Naive B cell (primary cell): ENCODE measurements around the gene RAPGEF3. TPM values are rescaled to one million over a fixed set of nuclear protein-coding genes. Genes with fewer than 3 reads are reported as not detected.
A peak's percentile ranks its signal among the peaks of the same experiment; 100 is the strongest.

Source experiments
- ATAC-seq, 2 donors: fragments of 150-1000 bp; cut with Tn5 transposase; 2 replicates each; pipeline ENCODE4 v1.10.0; 2021; ENCODE audit warnings: low read depth in 2 of 2, mild to moderate bottlenecking in 2 of 2, moderate library complexity in 2 of 2
- DNase-seq: peaks from one replicate; pipeline ENCODE4 v3.0.0; 2022
- H3K27ac Mint-ChIP-seq, 6 donors: one replicate each; pipeline ENCODE4 v1.8.0; 2020 to 2022; ENCODE audit warnings: mild to moderate bottlenecking in 6 of 6, mixed read lengths in 6 of 6, moderate library complexity in 5 of 6, inconsistent platforms in 2 of 6
- H3K27me3 Mint-ChIP-seq, 3 donors: one replicate each; pipeline ENCODE4 v1.8.0; 2021 to 2022; ENCODE audit warnings: mixed read lengths in 3 of 3, mild to moderate bottlenecking in 1 of 3
- H3K36me3 Mint-ChIP-seq, 2 donors: one replicate each; pipeline ENCODE4 v1.8.0; 2020 to 2022; ENCODE audit warnings: mixed read lengths in 2 of 2, inconsistent platforms in 1 of 2, mild to moderate bottlenecking in 1 of 2
- H3K4me1 Mint-ChIP-seq, 3 donors: one replicate each; pipeline ENCODE4 v1.8.0; 2020 to 2022; ENCODE audit warnings: mixed read lengths in 3 of 3, inconsistent platforms in 1 of 3, mild to moderate bottlenecking in 1 of 3, moderate library complexity in 1 of 3
- H3K4me3 Mint-ChIP-seq, 8 donors: one replicate each; pipeline ENCODE4 v1.8.0; 2020 to 2022; ENCODE audit warnings: mild to moderate bottlenecking in 8 of 8, mixed read lengths in 8 of 8, moderate library complexity in 8 of 8, inconsistent platforms in 2 of 8
- H3K9me3 Mint-ChIP-seq, 7 donors: one replicate each; pipeline ENCODE4 v1.8.0; 2020 to 2022; ENCODE audit warnings: mixed read lengths in 7 of 7, mild to moderate bottlenecking in 5 of 7, inconsistent platforms in 2 of 7, moderate library complexity in 1 of 7
- polyA plus RNA-seq, 6 donors: library from polyadenylated mRNA; unstranded; fragments of 300-500 nt; fragmentation: Illumina TruSeq; gene quantifications; one replicate each; pipeline ENCODE4 v1.2.3, GENCODE V29; 2021; ENCODE audit warnings: low read depth in 6 of 6

Gene RAPGEF3
- polyA plus RNA-seq, 6 donors from 2014 or later: 0.39 to 2.6 (median 0.52) TPM; not detected in 1

GRCh38 chr12:47718531-47718930, 40.1 kb downstream of the RAPGEF3 start:
- peaks cover 23 to 41% (median 32%) of the 10 kb centered on the region in 3 donors for H3K4me1 Mint-ChIP-seq
- ATAC-seq (no peak), DNase-seq (no peak)
- H3K27ac Mint-ChIP-seq: no peak overlapping the region
- H3K4me3 Mint-ChIP-seq: no peak overlapping the region
- H3K9me3 Mint-ChIP-seq: no peaks in the 10 kb centered on the region
- peaks cover 0 to 5% of the 10 kb centered on the region in 2 donors for H3K36me3 Mint-ChIP-seq
- peaks cover 0 to 3% (median 0%) of the 10 kb centered on the region in 3 donors for H3K27me3 Mint-ChIP-seq

- peak; percentile 49 for DNase-seq
- peak; percentile 72 to 73 for ATAC-seq
- no peaks in the 10 kb centered on the region for H3K9me3 Mint-ChIP-seq
- H3K4me1 Mint-ChIP-seq: peaks cover 21 to 38% (median 32%) of the 10 kb centered on the region in 3 donors
- peak overlapping the region in 7 of 8 donors; percentile 20 to 78 (median 39) for H3K4me3 Mint-ChIP-seq
- H3K27ac Mint-ChIP-seq: peak overlapping the region; percentile 25 to 95 (median 88)
- H3K36me3 Mint-ChIP-seq: no peaks in the 10 kb centered on the region
- no peaks in the 10 kb centered on the region for H3K27me3 Mint-ChIP-seq
Measured at GRCh38 chr12:47717443-47718193, 41.1 kb downstream of the RAPGEF3 start.

GRCh38 chr12:47717046-47717442, 41.6 kb downstream of the RAPGEF3 start:
- H3K27me3 Mint-ChIP-seq: no peaks in the 10 kb centered on the region
- peak overlapping the region in 3 of 6 donors; percentile 67 to 93 (median 88) for H3K27ac Mint-ChIP-seq
- no peak for DNase-seq
- H3K4me3 Mint-ChIP-seq: peak overlapping the region in 2 of 8 donors; percentile 21 to 39
- no peaks in the 10 kb centered on the region for H3K9me3 Mint-ChIP-seq
- H3K36me3 Mint-ChIP-seq: no peaks in the 10 kb centered on the region
- no peak for ATAC-seq
- H3K4me1 Mint-ChIP-seq: peaks cover 21 to 38% (median 32%) of the 10 kb centered on the region in 3 donors

GRCh38 chr12:47715877-47716548, 42.7 kb downstream of the RAPGEF3 start:
- Mint-ChIP-seq H3K27ac (peak overlapping the region in 2 of 6 donors; percentile 18 to 20), H3K4me3 (no peak overlapping the region), H3K27me3 (no peaks in the 10 kb centered on the region), H3K9me3 (no peaks in the 10 kb centered on the region), H3K4me1 (peaks cover 21 to 35% (median 33%) of the 10 kb centered on the region in 3 donors), H3K36me3 (no peaks in the 10 kb centered on the region)
- ATAC-seq (no peak), DNase-seq (no peak)

- H3K27ac Mint-ChIP-seq: peak overlapping the region in 5 of 6 donors; percentile 14 to 85 (median 64)
- peak; percentile 83 to 85 for ATAC-seq
- no peaks in the 10 kb centered on the region for H3K27me3 Mint-ChIP-seq
- no peaks in the 10 kb centered on the region for H3K9me3 Mint-ChIP-seq
- H3K36me3 Mint-ChIP-seq: no peaks in the 10 kb centered on the region
- peaks cover 24 to 41% (median 39%) of the 10 kb centered on the region in 3 donors for H3K4me1 Mint-ChIP-seq
- peak; percentile 75 for DNase-seq
- peak overlapping the region in 4 of 8 donors; percentile 22 to 74 (median 37) for H3K4me3 Mint-ChIP-seq
Measured at GRCh38 chr12:47715393-47715876, 43.2 kb downstream of the RAPGEF3 start.

GRCh38 chr12:47714826-47715386, 43.8 kb downstream of the RAPGEF3 start:
- DNase-seq (no peak), ATAC-seq (no peak)
- Mint-ChIP-seq H3K4me1 (peaks cover 25 to 46% (median 44%) of the 10 kb centered on the region in 3 donors), H3K9me3 (no peaks in the 10 kb centered on the region), H3K27me3 (no peaks in the 10 kb centered on the region), H3K36me3 (no peaks in the 10 kb centered on the region), H3K27ac (peak overlapping the region in 4 of 6 donors; percentile 14 to 85 (median 48)), H3K4me3 (peak overlapping the region in 1 of 8 donors; percentile 74)

GRCh38 chr12:47712171-47712570, 46.5 kb downstream of the RAPGEF3 start:
- H3K4me1 Mint-ChIP-seq: peaks cover 40 to 60% (median 58%) of the 10 kb centered on the region in 3 donors
- H3K36me3 Mint-ChIP-seq: no peaks in the 10 kb centered on the region
- DNase-seq (no peak), ATAC-seq (no peak)
- no peaks in the 10 kb centered on the region for H3K9me3 Mint-ChIP-seq
- H3K27ac Mint-ChIP-seq: no peak overlapping the region
- H3K27me3 Mint-ChIP-seq: no peaks in the 10 kb centered on the region
- no peak overlapping the region for H3K4me3 Mint-ChIP-seq

GRCh38 chr12:47711448-47711847, 47.2 kb downstream of the RAPGEF3 start:
- Mint-ChIP-seq H3K27ac (peak overlapping the region in 1 of 6 donors; percentile 49), H3K27me3 (no peaks in the 10 kb centered on the region), H3K4me3 (peak overlapping the region in 2 of 8 donors; percentile 10), H3K4me1 (peaks cover 40 to 58% (median 57%) of the 10 kb centered on the region in 3 donors), H3K9me3 (no peaks in the 10 kb centered on the region), H3K36me3 (no peaks in the 10 kb centered on the region)
- no peak for DNase-seq
- ATAC-seq: no peak

- no peak for DNase-seq
- no peaks in the 10 kb centered on the region for H3K27me3 Mint-ChIP-seq
- peak overlapping the region in 4 of 8 donors; percentile 24 to 75 (median 46) for H3K4me3 Mint-ChIP-seq
- H3K36me3 Mint-ChIP-seq: no peaks in the 10 kb centered on the region
- ATAC-seq: no peak
- peak overlapping the region in 3 of 6 donors; percentile 60 to 76 (median 72) for H3K27ac Mint-ChIP-seq
- H3K4me1 Mint-ChIP-seq: peaks cover 44 to 55% (median 48%) of the 10 kb centered on the region in 3 donors
- no peaks in the 10 kb centered on the region for H3K9me3 Mint-ChIP-seq
Measured at GRCh38 chr12:47710278-47710677, 48.4 kb downstream of the RAPGEF3 start.

GRCh38 chr12:47709671-47710070, 49.0 kb downstream of the RAPGEF3 start:
- Mint-ChIP-seq H3K4me1 (peaks cover 46 to 55% (median 49%) of the 10 kb centered on the region in 3 donors), H3K27me3 (no peaks in the 10 kb centered on the region), H3K36me3 (no peaks in the 10 kb centered on the region), H3K27ac (peak overlapping the region; percentile 5 to 76 (median 68)), H3K9me3 (no peaks in the 10 kb centered on the region), H3K4me3 (peak overlapping the region; percentile 24 to 75 (median 61))
- DNase-seq: peak; percentile 38
- peak; percentile 20 to 26 for ATAC-seq

GRCh38 chr12:47709237-47709636, 49.4 kb downstream of the RAPGEF3 start:
- Mint-ChIP-seq H3K9me3 (no peaks in the 10 kb centered on the region), H3K36me3 (no peaks in the 10 kb centered on the region), H3K27me3 (no peaks in the 10 kb centered on the region), H3K4me3 (peak overlapping the region in 7 of 8 donors; percentile 24 to 75 (median 59)), H3K27ac (peak overlapping the region; percentile 5 to 76 (median 27)), H3K4me1 (peaks cover 47 to 58% (median 53%) of the 10 kb centered on the region in 3 donors)
- no peak for ATAC-seq
- no peak for DNase-seq

- ATAC-seq (no peak), DNase-seq (no peak)
- Mint-ChIP-seq H3K36me3 (peaks cover 0 to 8% of the 10 kb centered on the region in 2 donors), H3K4me1 (peaks cover 57 to 69% (median 65%) of the 10 kb centered on the region in 3 donors), H3K27ac (peak overlapping the region in 5 of 6 donors; percentile 15 to 98 (median 66)), H3K27me3 (no peaks in the 10 kb centered on the region), H3K4me3 (peak overlapping the region; percentile 5 to 99 (median 68)), H3K9me3 (no peaks in the 10 kb centered on the region)
Measured at GRCh38 chr12:47707905-47708543, 50.7 kb downstream of the RAPGEF3 start.

GRCh38 chr12:47707355-47707754, 51.3 kb downstream of the RAPGEF3 start:
- ATAC-seq (no peak), DNase-seq (no peak)
- Mint-ChIP-seq H3K9me3 (no peaks in the 10 kb centered on the region), H3K27me3 (no peaks in the 10 kb centered on the region), H3K4me3 (peak overlapping the region; percentile 0 to 99 (median 64)), H3K36me3 (peaks cover 0 to 8% of the 10 kb centered on the region in 2 donors), H3K27ac (peak overlapping the region in 5 of 6 donors; percentile 44 to 98 (median 62)), H3K4me1 (peaks cover 57 to 69% (median 66%) of the 10 kb centered on the region in 3 donors)
